Upper lobe of left lung (tissue), 6 donors: Measurements from ENCODE around the gene SEC11A. TPM values are rescaled to one million over a fixed set of nuclear protein-coding genes. Genes with fewer than 3 reads are reported as not detected.
A peak's percentile ranks its signal among the peaks of the same experiment; 100 is the strongest.

Source experiments
- ATAC-seq, 2 donors: fragments of 200-7000 bp; cut with Tn5 transposase; one replicate each; pipeline ENCODE4 v1.9.1; 2022; ENCODE audit warnings: mild to moderate bottlenecking in 2 of 2, moderate library complexity in 2 of 2; ENCODE audit not compliant: low FRiP score in 2 of 2
- DNase-seq, 2 donors: peaks; one replicate each; pipeline ENCODE4 v3.0.0-alpha.2; 2019 to 2020
- H3K27ac ChIP-seq, 4 donors: fragments of 200-600 bp; sonication (generic); one replicate each; pipeline ENCODE4 v1.5.1; 2016 to 2019
- H3K27me3 ChIP-seq, 4 donors: fragments of 200-600 bp; sonication (generic); one replicate each; pipeline ENCODE4 v1.5.1; 2017 to 2019
- H3K36me3 ChIP-seq, 4 donors: fragments of 200-600 bp; sonication (generic); one replicate each; pipeline ENCODE4 v1.5.1; 2016 to 2019
- H3K4me1 ChIP-seq, 4 donors: fragments of 200-600 bp; sonication (generic); one replicate each; pipeline ENCODE4 v1.5.1; 2018 to 2019
- H3K4me3 ChIP-seq, 4 donors: fragments of 200-600 bp; sonication (generic); one replicate each; pipeline ENCODE4 v1.5.1; 2017 to 2019; ENCODE audit warnings: mild to moderate bottlenecking in 2 of 4, moderate library complexity in 1 of 4
- H3K9me3 ChIP-seq, 4 donors: fragments of 200-600 bp; sonication (generic); one replicate each; pipeline ENCODE4 v1.5.1; 2018 to 2019
- EP300 ChIP-seq, 4 donors: sonication (generic); formaldehyde crosslinking; IDR thresholded peaks; one replicate each; pipeline ENCODE4 v1.5.1; 2017; ENCODE audit warnings: antibody characterized with exemption in 4 of 4, control low read depth in 2 of 4
- POLR2A ChIP-seq, 4 donors: fragments of 450-650 bp; IDR thresholded peaks; one replicate each; pipeline ENCODE4 v1.5.1; 2016 to 2017; ENCODE audit warnings: antibody characterized with exemption in 4 of 4, mild to moderate bottlenecking in 2 of 4
- POLR2AphosphoS5 ChIP-seq, 2 donors: sonication (generic); formaldehyde crosslinking; IDR thresholded peaks; one replicate each; pipeline ENCODE4 v1.5.1; 2017; ENCODE audit warnings: antibody characterized with exemption in 2 of 2
- WGBS, 2 donors: methylation state at CpG; one replicate each; pipeline ENCODE4 v1.1.5; 2017 to 2018; 5-methylcytosine and 5-hydroxymethylcytosine counted together
- total RNA-seq, 6 donors: library from RNA; depleted of rRNA in 4 of 6; stranded (reverse); fragments of >200 nt in 4 of 6; gene quantifications; one replicate each; pipeline versions ENCODE4 v1.1.0 to v1.2.1, GENCODE V29; 2016 to 2021
- TF ChIP-seq, protein P1 (sequence below), 6 experiments: fragments of 450-650 bp in 4 of 6; fragments of 200-600 bp in 2 of 6; sonication (generic) in 2 of 6; IDR thresholded peaks; one replicate each; pipeline ENCODE4 v1.5.1; 2016 to 2019; ENCODE audit warnings: antibody characterized with exemption in 6 of 6
- donor health status: DM: no; HTN: no; CAD: no; lungs with moderate emphysema.
- donor health status: DM: no; HTN: yes; CAD: no; lungs with severe emphysema.

The SEC11A gene
- total RNA-seq, 6 donors from 2014 or later = 38.8 to 164 (median 116) TPM

- TF ChIP-seq, protein P1, sequence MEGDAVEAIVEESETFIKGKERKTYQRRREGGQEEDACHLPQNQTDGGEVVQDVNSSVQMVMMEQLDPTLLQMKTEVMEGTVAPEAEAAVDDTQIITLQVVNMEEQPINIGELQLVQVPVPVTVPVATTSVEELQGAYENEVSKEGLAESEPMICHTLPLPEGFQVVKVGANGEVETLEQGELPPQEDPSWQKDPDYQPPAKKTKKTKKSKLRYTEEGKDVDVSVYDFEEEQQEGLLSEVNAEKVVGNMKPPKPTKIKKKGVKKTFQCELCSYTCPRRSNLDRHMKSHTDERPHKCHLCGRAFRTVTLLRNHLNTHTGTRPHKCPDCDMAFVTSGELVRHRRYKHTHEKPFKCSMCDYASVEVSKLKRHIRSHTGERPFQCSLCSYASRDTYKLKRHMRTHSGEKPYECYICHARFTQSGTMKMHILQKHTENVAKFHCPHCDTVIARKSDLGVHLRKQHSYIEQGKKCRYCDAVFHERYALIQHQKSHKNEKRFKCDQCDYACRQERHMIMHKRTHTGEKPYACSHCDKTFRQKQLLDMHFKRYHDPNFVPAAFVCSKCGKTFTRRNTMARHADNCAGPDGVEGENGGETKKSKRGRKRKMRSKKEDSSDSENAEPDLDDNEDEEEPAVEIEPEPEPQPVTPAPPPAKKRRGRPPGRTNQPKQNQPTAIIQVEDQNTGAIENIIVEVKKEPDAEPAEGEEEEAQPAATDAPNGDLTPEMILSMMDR (IDR thresholded peaks at IDR 0.05) = no peak
- no peak for TF ChIP-seq POLR2A (IDR thresholded peaks at IDR 0.05)
- no peak for TF ChIP-seq POLR2AphosphoS5 (IDR thresholded peaks at IDR 0.05)
- TF ChIP-seq EP300 (IDR thresholded peaks at IDR 0.05) = no peak
- no peak for ATAC-seq
These were observed 59.0 kb downstream of the SEC11A start for GRCh38 chr15:84656972-84657371.

DNA sequence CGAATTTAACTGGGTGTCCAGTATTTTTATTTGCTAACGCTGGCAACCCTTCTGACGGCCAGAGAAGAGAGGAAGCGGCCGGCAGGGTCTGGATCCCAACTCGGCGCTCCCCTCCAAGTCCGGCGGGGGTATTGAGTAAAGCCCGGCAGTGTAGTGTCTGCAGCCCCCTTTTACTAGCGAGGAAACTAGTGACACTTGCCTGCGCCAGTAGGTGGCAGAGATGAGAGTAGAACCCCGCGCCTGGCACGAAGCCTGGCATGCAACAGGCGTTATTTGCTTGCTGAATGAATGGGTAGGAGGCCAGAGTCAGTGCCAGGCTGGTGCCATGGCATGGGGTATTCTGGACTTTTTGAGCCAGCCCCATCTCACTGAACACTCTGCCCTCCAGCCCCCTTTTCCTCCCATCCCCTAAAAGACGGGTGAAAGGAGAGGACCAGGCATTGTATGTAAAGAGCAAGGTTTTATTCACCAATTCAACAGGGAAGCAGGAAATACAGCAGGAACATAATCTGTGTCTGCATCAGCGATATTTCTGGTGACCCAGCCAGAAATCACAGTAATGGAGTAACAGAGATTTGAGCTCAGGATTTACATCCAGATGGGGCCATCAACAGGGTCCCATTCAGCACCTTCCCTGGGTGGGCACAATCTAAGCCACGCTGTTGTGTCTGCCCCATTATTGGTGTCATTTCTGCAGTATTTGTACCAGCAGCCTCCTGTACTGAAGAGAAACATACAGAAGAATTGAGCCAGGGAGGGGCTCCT is 61.1 kb downstream of the SEC11A start:
- peak; percentile 73 to 75 for ATAC-seq

More at GRCh38 chr15:84656972-84657371, 59.0 kb downstream of the SEC11A start:
- peaks cover 29 to 52% (median 36%) of the 10 kb centered on the region in 4 donors for H3K4me1 ChIP-seq
- 99 to 100% methylated on average over 2 to 7 of the region's 7 CpGs for WGBS, 2 donors
- H3K9me3 ChIP-seq = no peaks in the 10 kb centered on the region
- no peaks in the 10 kb centered on the region for H3K27me3 ChIP-seq
- H3K27ac ChIP-seq = no peak overlapping the region
- no peak overlapping the region for H3K4me3 ChIP-seq
- peak in 1 of 2 donors; percentile 60 for DNase-seq
- H3K36me3 ChIP-seq = peaks cover 0 to 8% (median 3%) of the 10 kb centered on the region in 4 donors

GRCh38 chr15:84653910-84654688 is 61.8 kb downstream of the SEC11A start, which contains the start of gene WDR73:
Gene WDR73, minus strand, starts transcription at chr15:84654283. Its CDS starts 9 bp downstream, at chr15:84654274.
- H3K27ac ChIP-seq = peak within 1 kb of the TSS; percentile 80 to 93 (median 87)
- DNase-seq (peak; percentile 97 to 99), ATAC-seq (peak; percentile 95 to 96)
- H3K9me3 ChIP-seq = no peaks in the 10 kb centered on the region
- H3K4me3 ChIP-seq = peak within 1 kb of the TSS; percentile 83 to 96 (median 94)
- H3K27me3 ChIP-seq = no peaks in the 10 kb centered on the region
- TF ChIP-seq POLR2A (IDR thresholded peaks at IDR 0.05) (peak in 3 of 4 donors; percentile 30 to 82 (median 54)), EP300 (IDR thresholded peaks at IDR 0.05) (peak in 1 of 4 donors; percentile 3), POLR2AphosphoS5 (IDR thresholded peaks at IDR 0.05) (peak; percentile 81 to 89)
- TF ChIP-seq, protein P1 (IDR thresholded peaks at IDR 0.05) = no peak
- peaks cover 29 to 58% (median 36%) of the 10 kb centered on the region in 4 donors for H3K4me1 ChIP-seq
- H3K36me3 ChIP-seq = peaks cover 5 to 37% (median 22%) of the 10 kb centered on the region in 4 donors
- 0 to 1% methylated on average over 19 to 41 of the region's 49 CpGs for WGBS, 2 donors

More for the DNA sequence above, 61.1 kb downstream of the SEC11A start:
- no peaks in the 10 kb centered on the region for H3K27me3 ChIP-seq
- peaks cover 0 to 29% (median 15%) of the 10 kb centered on the region in 4 donors for H3K36me3 ChIP-seq
- no peak for TF ChIP-seq EP300 (IDR thresholded peaks at IDR 0.05)
- TF ChIP-seq, protein P1 (IDR thresholded peaks at IDR 0.05) = peak; percentile 50 to 75 (median 58)
- TF ChIP-seq POLR2A (IDR thresholded peaks at IDR 0.05) = no peak
- peak in 1 of 2 donors; percentile 51 for TF ChIP-seq POLR2AphosphoS5 (IDR thresholded peaks at IDR 0.05)
- H3K27ac ChIP-seq = peak overlapping the region; percentile 80 to 93 (median 87)
- peaks cover 29 to 55% (median 36%) of the 10 kb centered on the region in 4 donors for H3K4me1 ChIP-seq
- peak; percentile 49 to 91 for DNase-seq
- peak overlapping the region; percentile 83 to 96 (median 94) for H3K4me3 ChIP-seq
- no peaks in the 10 kb centered on the region for H3K9me3 ChIP-seq
- 5 to 6% methylated on average over 19 of the region's 19 CpGs for WGBS, 2 donors

- DNase-seq (no peak), ATAC-seq (no peak)
- H3K36me3 ChIP-seq = peaks cover 11 to 42% (median 25%) of the 10 kb centered on the region in 4 donors
- TF ChIP-seq POLR2AphosphoS5 (IDR thresholded peaks at IDR 0.05) (no peak), EP300 (IDR thresholded peaks at IDR 0.05) (no peak), POLR2A (IDR thresholded peaks at IDR 0.05) (no peak)
- TF ChIP-seq, protein P1 (IDR thresholded peaks at IDR 0.05) = no peak
- H3K27ac ChIP-seq = peak overlapping the region; percentile 80 to 93 (median 87)
- H3K27me3 ChIP-seq = no peaks in the 10 kb centered on the region
- peaks cover 26 to 58% (median 35%) of the 10 kb centered on the region in 4 donors for H3K4me1 ChIP-seq
- peak overlapping the region; percentile 83 to 96 (median 94) for H3K4me3 ChIP-seq
- WGBS, 2 donors = 17% methylated on average over 7 of the region's 7 CpGs; no CpG with 5 or more reads in 1 of the 2 donors
- no peaks in the 10 kb centered on the region for H3K9me3 ChIP-seq
These were observed 62.4 kb downstream of the SEC11A start for GRCh38 chr15:84653584-84653909.
